WTC11 (cell line): ENCODE measurements around the gene DMRTA1. TPM values are rescaled to one million over a fixed set of nuclear protein-coding genes. Genes with fewer than 3 reads are reported as not detected.

Experiments used
- ATAC-seq: fragments of 200-7000 bp; cut with Tn5 transposase; 2 replicates; pipeline ENCODE4 v1.10.0; 2021; ENCODE audit warnings: mild to moderate bottlenecking, moderate library complexity
- CTCF ChIA-PET: fragments of 300-600 bp; sonication (Branson Sonifier 250); formaldehyde crosslinking; loops from one replicate; lab custom pipeline; 2021; ENCODE audit warnings: antibody characterized with exemption; lab: Charles Lee
- POLR2A ChIA-PET: fragments of 350-600 bp; sonication (Branson Sonifier 250); formaldehyde crosslinking; loops from one replicate; lab custom pipeline; 2021; ENCODE audit warnings: antibody characterized with exemption; lab: Charles Lee
- DNase-seq: peaks from one replicate; pipeline ENCODE4 v3.0.0; 2021; ENCODE audit warnings: low spot score
- H3K27ac Mint-ChIP-seq: 2 replicates; pipeline ENCODE4 v1.8.0; 2021; ENCODE audit warnings: mixed read lengths
- H3K27me3 Mint-ChIP-seq: 2 replicates; pipeline ENCODE4 v1.8.0; 2021; ENCODE audit warnings: low read depth, mild to moderate bottlenecking, moderate library complexity, mixed read lengths
- H3K36me3 Mint-ChIP-seq: 2 replicates; pipeline ENCODE4 v1.8.0; 2021; ENCODE audit warnings: mixed read lengths
- H3K4me1 Mint-ChIP-seq: 2 replicates; pipeline ENCODE4 v1.8.0; 2022; ENCODE audit warnings: mixed read lengths
- H3K4me3 Mint-ChIP-seq: 2 replicates; pipeline ENCODE4 v1.8.0; 2021; ENCODE audit warnings: mild to moderate bottlenecking, moderate library complexity, mixed read lengths
- H3K9me3 Mint-ChIP-seq: 2 replicates; pipeline ENCODE4 v1.8.0; 2021; ENCODE audit warnings: mixed read lengths
- CBFB ChIP-seq: sonication (generic); formaldehyde crosslinking; IDR thresholded peaks from 2 replicates; pipeline ENCODE4 v1.8.1; 2022; ENCODE audit warnings: mild to moderate bottlenecking, low read depth, missing genetic modification reagents
- CREB1 ChIP-seq: sonication (generic); formaldehyde crosslinking; IDR thresholded peaks from 2 replicates; pipeline ENCODE4 v1.8.0; 2023; ENCODE audit warnings: mild to moderate bottlenecking, missing genetic modification reagents
- EMX1 ChIP-seq: fragments of 250-450 bp; sonication (Bioruptor Pico); IDR thresholded peaks from 2 replicates; pipeline ENCODE4 v1.8.0; 2021; ENCODE audit warnings: mild to moderate bottlenecking
- FOXK1 ChIP-seq: sonication (generic); formaldehyde crosslinking; IDR thresholded peaks from 2 replicates; pipeline ENCODE4 v1.8.0; 2022; ENCODE audit warnings: mild to moderate bottlenecking, moderate library complexity, missing genetic modification reagents
- JUN ChIP-seq: sonication (generic); formaldehyde crosslinking; IDR thresholded peaks from 2 replicates; pipeline ENCODE4 v1.8.0; 2023; ENCODE audit warnings: mild to moderate bottlenecking, missing genetic modification reagents
- MYBL2 ChIP-seq: sonication (generic); formaldehyde crosslinking; IDR thresholded peaks from 2 replicates; pipeline ENCODE4 v1.8.1; 2023; ENCODE audit warnings: mild to moderate bottlenecking, moderate library complexity, missing genetic modification reagents
- NFATC4 ChIP-seq: fragments of 250-450 bp; sonication (Bioruptor Pico); IDR thresholded peaks from 2 replicates; pipeline ENCODE4 v1.9.0; 2021; ENCODE audit warnings: mild to moderate bottlenecking
- NR2C2 ChIP-seq: sonication (generic); formaldehyde crosslinking; IDR thresholded peaks from 2 replicates; pipeline ENCODE4 v1.8.0; 2022; ENCODE audit warnings: mild to moderate bottlenecking, missing genetic modification reagents
- NR3C1 ChIP-seq: sonication (generic); formaldehyde crosslinking; conservative IDR thresholded peaks from 2 replicates; pipeline ENCODE4 v1.8.1; 2023; ENCODE audit warnings: low read depth, mild to moderate bottlenecking, missing genetic modification reagents
- OVOL2 ChIP-seq: fragments of 250-450 bp; sonication (Bioruptor Pico); IDR thresholded peaks from 2 replicates; pipeline ENCODE4 v1.9.0; 2021; ENCODE audit warnings: mild to moderate bottlenecking, borderline replicate concordance
- PRRX2 ChIP-seq: fragments of 250-450 bp; sonication (Bioruptor Pico); IDR thresholded peaks from 2 replicates; pipeline ENCODE4 v1.8.0; 2021; ENCODE audit warnings: mild to moderate bottlenecking
- RELA ChIP-seq: sonication (generic); formaldehyde crosslinking; IDR thresholded peaks from 2 replicates; pipeline ENCODE4 v1.8.1; 2022; ENCODE audit warnings: missing genetic modification reagents, mild to moderate bottlenecking, borderline replicate concordance
- SP1 ChIP-seq: sonication (generic); formaldehyde crosslinking; conservative IDR thresholded peaks from 2 replicates; pipeline ENCODE4 v1.8.1; 2022; ENCODE audit warnings: missing genetic modification reagents
- ZBTB21 ChIP-seq: sonication (generic); formaldehyde crosslinking; IDR thresholded peaks from 2 replicates; pipeline ENCODE4 v1.8.1; 2023; ENCODE audit warnings: mild to moderate bottlenecking, missing genetic modification reagents, borderline replicate concordance
- ZNF121 ChIP-seq: sonication (generic); formaldehyde crosslinking; IDR thresholded peaks from 2 replicates; pipeline ENCODE4 v1.8.0; 2023; ENCODE audit warnings: missing genetic modification reagents
- ZNF263 ChIP-seq: sonication (generic); formaldehyde crosslinking; IDR thresholded peaks from 2 replicates; pipeline ENCODE4 v1.8.1; 2022; ENCODE audit warnings: low read depth, mild to moderate bottlenecking, moderate library complexity, missing genetic modification reagents
- ZNF317 ChIP-seq: sonication (generic); formaldehyde crosslinking; IDR thresholded peaks from 2 replicates; pipeline ENCODE4 v1.8.1; 2023; ENCODE audit warnings: low read depth, mild to moderate bottlenecking, moderate library complexity, missing genetic modification reagents, borderline replicate concordance
- ZNF396 ChIP-seq: fragments of 250-450 bp; sonication (Bioruptor Pico); IDR thresholded peaks from 2 replicates; pipeline ENCODE4 v1.8.0; 2021; ENCODE audit warnings: mild to moderate bottlenecking, moderate library complexity, borderline replicate concordance
- total RNA-seq: library from RNA; stranded (reverse); gene quantifications from 3 replicates; pipeline ENCODE4 v1.2.3, GENCODE V29; 2021
- TF ChIP-seq, protein P1 (sequence below): fragments of 250-450 bp; sonication (Bioruptor Pico); IDR thresholded peaks from 2 replicates; pipeline ENCODE4 v1.9.0; 2021; ENCODE audit warnings: mild to moderate bottlenecking
- TF ChIP-seq, protein P2 (sequence below): sonication (generic); formaldehyde crosslinking; IDR thresholded peaks from 2 replicates; pipeline ENCODE4 v1.8.0; 2022; ENCODE audit warnings: missing genetic modification reagents
- TF ChIP-seq, protein P3 (sequence below): sonication (generic); formaldehyde crosslinking; IDR thresholded peaks from 2 replicates; pipeline ENCODE4 v1.8.0; 2022; ENCODE audit warnings: mild to moderate bottlenecking, missing genetic modification reagents
- TF ChIP-seq, protein P4 (sequence below): sonication (generic); formaldehyde crosslinking; IDR thresholded peaks from 2 replicates; pipeline ENCODE4 v1.8.1; 2022; ENCODE audit warnings: mild to moderate bottlenecking, missing genetic modification reagents, moderate library complexity, borderline replicate concordance
- TF ChIP-seq, protein P5 (sequence below): sonication (generic); formaldehyde crosslinking; IDR thresholded peaks from 2 replicates; pipeline ENCODE4 v1.8.0; 2022; ENCODE audit warnings: mild to moderate bottlenecking, missing genetic modification reagents
- TF ChIP-seq, protein P6 (sequence below): fragments of 250-450 bp; sonication (Bioruptor Pico); IDR thresholded peaks from 2 replicates; pipeline ENCODE4 v2.1.2; 2022; ENCODE audit warnings: mild to moderate bottlenecking, moderate library complexity
- TF ChIP-seq, protein P7 (sequence below): sonication (generic); formaldehyde crosslinking; IDR thresholded peaks from 2 replicates; pipeline ENCODE4 v1.8.1; 2023; ENCODE audit warnings: mild to moderate bottlenecking, missing genetic modification reagents, moderate library complexity
- TF ChIP-seq, protein P8 (sequence below): sonication (generic); formaldehyde crosslinking; IDR thresholded peaks from 2 replicates; pipeline ENCODE4 v1.8.0; 2022; ENCODE audit warnings: mild to moderate bottlenecking, missing genetic modification reagents

The DMRTA1 gene
- total RNA-seq, 1 experiment from 2014 or later: 2.4 TPM

DNA sequence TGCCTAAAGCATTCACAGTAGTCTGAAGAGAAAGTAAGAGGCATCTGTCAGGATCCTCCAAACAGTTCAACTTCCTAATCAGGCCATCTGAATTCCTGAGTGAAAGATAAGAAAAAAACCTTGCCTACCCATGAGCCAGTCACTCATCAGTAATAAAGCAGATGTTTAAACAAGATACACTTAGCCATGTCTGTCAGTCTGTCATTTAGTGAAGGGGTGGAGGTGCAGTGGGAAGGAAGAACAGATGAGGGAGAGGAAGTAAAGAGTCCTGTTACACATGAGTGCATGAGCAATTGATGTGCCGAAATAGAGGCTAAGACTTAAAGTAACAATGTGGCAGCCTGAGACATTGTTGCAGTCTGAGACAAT lies 29.9 kb upstream of the DMRTA1 start:
- DNase-seq (no peak), ATAC-seq (no peak; the same call in 1 of the 2 replicates)
- POLR2A ChIA-PET: no interaction called here
- TF ChIP-seq JUN (CRISPR knock-in tag) (no peak), NR3C1 (CRISPR knock-in tag) (no peak), SP1 (CRISPR knock-in tag) (no peak), CBFB (CRISPR knock-in tag) (no peak), ZBTB21 (CRISPR knock-in tag) (no peak), ZNF317 (CRISPR knock-in tag) (no peak), ZNF396 (CRISPR knock-in tag) (no peak), PRRX2 (CRISPR knock-in tag) (no peak), ZNF263 (CRISPR knock-in tag) (no peak), EMX1 (CRISPR knock-in tag) (no peak)
- TF ChIP-seq, protein P1, sequence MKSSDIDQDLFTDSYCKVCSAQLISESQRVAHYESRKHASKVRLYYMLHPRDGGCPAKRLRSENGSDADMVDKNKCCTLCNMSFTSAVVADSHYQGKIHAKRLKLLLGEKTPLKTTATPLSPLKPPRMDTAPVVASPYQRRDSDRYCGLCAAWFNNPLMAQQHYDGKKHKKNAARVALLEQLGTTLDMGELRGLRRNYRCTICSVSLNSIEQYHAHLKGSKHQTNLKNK: no peak
- TF ChIP-seq, protein P2, sequence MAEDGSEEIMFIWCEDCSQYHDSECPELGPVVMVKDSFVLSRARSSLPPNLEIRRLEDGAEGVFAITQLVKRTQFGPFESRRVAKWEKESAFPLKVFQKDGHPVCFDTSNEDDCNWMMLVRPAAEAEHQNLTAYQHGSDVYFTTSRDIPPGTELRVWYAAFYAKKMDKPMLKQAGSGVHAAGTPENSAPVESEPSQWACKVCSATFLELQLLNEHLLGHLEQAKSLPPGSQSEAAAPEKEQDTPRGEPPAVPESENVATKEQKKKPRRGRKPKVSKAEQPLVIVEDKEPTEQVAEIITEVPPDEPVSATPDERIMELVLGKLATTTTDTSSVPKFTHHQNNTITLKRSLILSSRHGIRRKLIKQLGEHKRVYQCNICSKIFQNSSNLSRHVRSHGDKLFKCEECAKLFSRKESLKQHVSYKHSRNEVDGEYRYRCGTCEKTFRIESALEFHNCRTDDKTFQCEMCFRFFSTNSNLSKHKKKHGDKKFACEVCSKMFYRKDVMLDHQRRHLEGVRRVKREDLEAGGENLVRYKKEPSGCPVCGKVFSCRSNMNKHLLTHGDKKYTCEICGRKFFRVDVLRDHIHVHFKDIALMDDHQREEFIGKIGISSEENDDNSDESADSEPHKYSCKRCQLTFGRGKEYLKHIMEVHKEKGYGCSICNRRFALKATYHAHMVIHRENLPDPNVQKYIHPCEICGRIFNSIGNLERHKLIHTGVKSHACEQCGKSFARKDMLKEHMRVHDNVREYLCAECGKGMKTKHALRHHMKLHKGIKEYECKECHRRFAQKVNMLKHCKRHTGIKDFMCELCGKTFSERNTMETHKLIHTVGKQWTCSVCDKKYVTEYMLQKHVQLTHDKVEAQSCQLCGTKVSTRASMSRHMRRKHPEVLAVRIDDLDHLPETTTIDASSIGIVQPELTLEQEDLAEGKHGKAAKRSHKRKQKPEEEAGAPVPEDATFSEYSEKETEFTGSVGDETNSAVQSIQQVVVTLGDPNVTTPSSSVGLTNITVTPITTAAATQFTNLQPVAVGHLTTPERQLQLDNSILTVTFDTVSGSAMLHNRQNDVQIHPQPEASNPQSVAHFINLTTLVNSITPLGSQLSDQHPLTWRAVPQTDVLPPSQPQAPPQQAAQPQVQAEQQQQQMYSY (CRISPR knock-in tag): no peak
- TF ChIP-seq, protein P3, sequence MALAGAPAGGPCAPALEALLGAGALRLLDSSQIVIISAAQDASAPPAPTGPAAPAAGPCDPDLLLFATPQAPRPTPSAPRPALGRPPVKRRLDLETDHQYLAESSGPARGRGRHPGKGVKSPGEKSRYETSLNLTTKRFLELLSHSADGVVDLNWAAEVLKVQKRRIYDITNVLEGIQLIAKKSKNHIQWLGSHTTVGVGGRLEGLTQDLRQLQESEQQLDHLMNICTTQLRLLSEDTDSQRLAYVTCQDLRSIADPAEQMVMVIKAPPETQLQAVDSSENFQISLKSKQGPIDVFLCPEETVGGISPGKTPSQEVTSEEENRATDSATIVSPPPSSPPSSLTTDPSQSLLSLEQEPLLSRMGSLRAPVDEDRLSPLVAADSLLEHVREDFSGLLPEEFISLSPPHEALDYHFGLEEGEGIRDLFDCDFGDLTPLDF (CRISPR knock-in tag): no peak
- TF ChIP-seq, protein P4, sequence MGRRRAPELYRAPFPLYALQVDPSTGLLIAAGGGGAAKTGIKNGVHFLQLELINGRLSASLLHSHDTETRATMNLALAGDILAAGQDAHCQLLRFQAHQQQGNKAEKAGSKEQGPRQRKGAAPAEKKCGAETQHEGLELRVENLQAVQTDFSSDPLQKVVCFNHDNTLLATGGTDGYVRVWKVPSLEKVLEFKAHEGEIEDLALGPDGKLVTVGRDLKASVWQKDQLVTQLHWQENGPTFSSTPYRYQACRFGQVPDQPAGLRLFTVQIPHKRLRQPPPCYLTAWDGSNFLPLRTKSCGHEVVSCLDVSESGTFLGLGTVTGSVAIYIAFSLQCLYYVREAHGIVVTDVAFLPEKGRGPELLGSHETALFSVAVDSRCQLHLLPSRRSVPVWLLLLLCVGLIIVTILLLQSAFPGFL (CRISPR knock-in tag): no peak
- TF ChIP-seq, protein P5, sequence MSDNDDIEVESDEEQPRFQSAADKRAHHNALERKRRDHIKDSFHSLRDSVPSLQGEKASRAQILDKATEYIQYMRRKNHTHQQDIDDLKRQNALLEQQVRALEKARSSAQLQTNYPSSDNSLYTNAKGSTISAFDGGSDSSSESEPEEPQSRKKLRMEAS: no peak
- no peaks in the 10 kb centered on the region for H3K36me3 Mint-ChIP-seq
- peaks cover 6% of the 10 kb centered on the region for H3K4me1 Mint-ChIP-seq
- no peak overlapping the region for H3K27ac Mint-ChIP-seq
- CTCF ChIA-PET: no interaction called here
- no peak overlapping the region for H3K4me3 Mint-ChIP-seq
- no peaks in the 10 kb centered on the region for H3K9me3 Mint-ChIP-seq
- H3K27me3 Mint-ChIP-seq: no peaks in the 10 kb centered on the region; the same call in 1 of the 2 replicates

DNA sequence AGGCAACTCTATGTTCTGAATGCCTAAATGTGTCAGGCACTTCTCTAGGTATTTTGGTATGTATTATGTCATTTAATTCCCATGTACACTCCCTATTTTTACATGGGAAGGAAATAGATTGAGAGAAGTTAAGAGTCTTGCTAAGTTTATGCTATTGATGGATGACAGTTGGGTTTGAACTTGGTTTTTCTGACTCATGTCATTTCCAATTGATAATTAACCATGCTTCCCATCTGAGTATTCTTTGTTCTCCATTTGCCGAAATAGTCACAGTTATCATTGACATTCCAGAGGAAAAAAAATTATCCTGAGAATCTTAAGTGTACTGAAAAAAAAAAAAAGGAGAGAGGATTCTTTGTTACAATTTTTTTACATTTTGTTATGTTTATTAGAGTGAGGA lies 23.1 kb upstream of the DMRTA1 start:
- ATAC-seq (no peak), DNase-seq (no peak)
- ChIA-PET POLR2A (no interaction called here), CTCF (no interaction called here)
- Mint-ChIP-seq H3K4me3 (no peak overlapping the region), H3K9me3 (no peaks in the 10 kb centered on the region), H3K4me1 (peaks cover 8% of the 10 kb centered on the region; the same call in 1 of the 2 replicates), H3K27me3 (no peaks in the 10 kb centered on the region), H3K36me3 (no peaks in the 10 kb centered on the region), H3K27ac (no peak overlapping the region)
- TF ChIP-seq JUN (CRISPR knock-in tag) (no peak), FOXK1 (CRISPR knock-in tag) (no peak), OVOL2 (CRISPR knock-in tag) (no peak), ZNF121 (CRISPR knock-in tag) (no peak), MYBL2 (no peak), ZNF263 (CRISPR knock-in tag) (no peak), CREB1 (CRISPR knock-in tag) (no peak), ZNF396 (CRISPR knock-in tag) (no peak), PRRX2 (CRISPR knock-in tag) (no peak), NR2C2 (CRISPR knock-in tag) (no peak), RELA (CRISPR knock-in tag) (no peak), NFATC4 (CRISPR knock-in tag) (no peak)
- TF ChIP-seq, protein P5: no peak
- TF ChIP-seq, protein P6, sequence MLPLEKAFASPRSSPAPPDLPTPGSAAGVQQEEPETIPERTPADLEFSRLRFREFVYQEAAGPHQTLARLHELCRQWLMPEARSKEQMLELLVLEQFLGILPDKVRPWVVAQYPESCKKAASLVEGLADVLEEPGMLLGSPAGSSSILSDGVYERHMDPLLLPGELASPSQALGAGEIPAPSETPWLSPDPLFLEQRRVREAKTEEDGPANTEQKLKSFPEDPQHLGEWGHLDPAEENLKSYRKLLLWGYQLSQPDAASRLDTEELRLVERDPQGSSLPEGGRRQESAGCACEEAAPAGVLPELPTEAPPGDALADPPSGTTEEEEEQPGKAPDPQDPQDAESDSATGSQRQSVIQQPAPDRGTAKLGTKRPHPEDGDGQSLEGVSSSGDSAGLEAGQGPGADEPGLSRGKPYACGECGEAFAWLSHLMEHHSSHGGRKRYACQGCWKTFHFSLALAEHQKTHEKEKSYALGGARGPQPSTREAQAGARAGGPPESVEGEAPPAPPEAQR (CRISPR knock-in tag): no peak
- TF ChIP-seq, protein P7, sequence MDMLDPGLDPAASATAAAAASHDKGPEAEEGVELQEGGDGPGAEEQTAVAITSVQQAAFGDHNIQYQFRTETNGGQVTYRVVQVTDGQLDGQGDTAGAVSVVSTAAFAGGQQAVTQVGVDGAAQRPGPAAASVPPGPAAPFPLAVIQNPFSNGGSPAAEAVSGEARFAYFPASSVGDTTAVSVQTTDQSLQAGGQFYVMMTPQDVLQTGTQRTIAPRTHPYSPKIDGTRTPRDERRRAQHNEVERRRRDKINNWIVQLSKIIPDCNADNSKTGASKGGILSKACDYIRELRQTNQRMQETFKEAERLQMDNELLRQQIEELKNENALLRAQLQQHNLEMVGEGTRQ (CRISPR knock-in tag): no peak
- TF ChIP-seq, protein P8, sequence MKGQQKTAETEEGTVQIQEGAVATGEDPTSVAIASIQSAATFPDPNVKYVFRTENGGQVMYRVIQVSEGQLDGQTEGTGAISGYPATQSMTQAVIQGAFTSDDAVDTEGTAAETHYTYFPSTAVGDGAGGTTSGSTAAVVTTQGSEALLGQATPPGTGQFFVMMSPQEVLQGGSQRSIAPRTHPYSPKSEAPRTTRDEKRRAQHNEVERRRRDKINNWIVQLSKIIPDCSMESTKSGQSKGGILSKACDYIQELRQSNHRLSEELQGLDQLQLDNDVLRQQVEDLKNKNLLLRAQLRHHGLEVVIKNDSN (CRISPR knock-in tag): no peak
